Tibial nerve (tissue), 4 donors: ENCODE results near the gene MAP3K7CL. TPM values are rescaled to one million over a fixed set of nuclear protein-coding genes. Genes with fewer than 3 reads are reported as not detected.

Source experiments
- DNase-seq, 2 donors: peaks; one replicate each; pipeline ENCODE4 v3.0.0-alpha.2; 2019; ENCODE audit warnings: low spot score in 2 of 2
- H3K27ac ChIP-seq, 4 donors: fragments of 200-600 bp; sonication (generic) in 3 of 4; one replicate each; pipeline ENCODE4 v1.5.1; 2017 to 2019; ENCODE audit warnings: mild to moderate bottlenecking in 1 of 4
- H3K27me3 ChIP-seq, 2 donors: fragments of 200-600 bp; sonication (generic) in 1 of 2; one replicate each; pipeline versions ENCODE4 v1.5.1 to v1.6.0; 2017 to 2019
- H3K36me3 ChIP-seq, 3 donors: fragments of 200-600 bp; sonication (generic); one replicate each; pipeline ENCODE4 v1.5.1; 2018 to 2019
- H3K4me1 ChIP-seq, 4 donors: fragments of 200-600 bp; sonication (generic) in 3 of 4; one replicate each; pipeline ENCODE4 v1.5.1; 2017 to 2019
- H3K4me3 ChIP-seq, 4 donors: fragments of 200-600 bp; sonication (generic) in 3 of 4; one replicate each; pipeline ENCODE4 v1.5.1; 2017 to 2019; ENCODE audit warnings: mild to moderate bottlenecking in 1 of 4, moderate library complexity in 1 of 4
- H3K9me3 ChIP-seq, 4 donors: fragments of 200-600 bp; sonication (generic) in 3 of 4; one replicate each; pipeline ENCODE4 v1.5.1; 2017 to 2019
- CTCF ChIP-seq, 5 experiments: fragments of 200-600 bp in 3 of 5; fragments of 450-650 bp in 2 of 5; sonication (generic) in 3 of 5; IDR thresholded peaks; one replicate each; pipeline ENCODE4 v1.5.1; 2016 to 2019; ENCODE audit warnings: antibody characterized with exemption in 5 of 5, mild to moderate bottlenecking in 3 of 5, moderate library complexity in 2 of 5
- EP300 ChIP-seq, 2 donors: sonication (generic); formaldehyde crosslinking; IDR thresholded peaks; one replicate each; pipeline ENCODE4 v1.6.1; 2017; ENCODE audit warnings: antibody characterized with exemption in 2 of 2, mild to moderate bottlenecking in 1 of 2
- POLR2A ChIP-seq, 2 donors: fragments of 450-650 bp; IDR thresholded peaks; one replicate each; pipeline ENCODE4 v1.6.1; 2017; ENCODE audit warnings: antibody characterized with exemption in 2 of 2, mild to moderate bottlenecking in 2 of 2, moderate library complexity in 2 of 2
- WGBS, 2 donors: methylation state at CpG; one replicate each; pipeline ENCODE4 v1.1.5; 2018; 5-methylcytosine and 5-hydroxymethylcytosine counted together
- total RNA-seq, 4 donors: library from RNA; depleted of rRNA; stranded (reverse); fragments of >200 nt; gene quantifications; one replicate each; pipeline ENCODE4 v1.1.0, GENCODE V29; 2016

The MAP3K7CL gene
- total RNA-seq, 4 donors from 2014 or later: 2.8 to 9.2 (median 5.4) TPM

GRCh38 chr21:29201186-29201585 is 70.7 kb downstream of the MAP3K7CL start:
- Histone ChIP-seq H3K27ac (no peak overlapping the region), H3K4me1 (peaks cover 0 to 10% (median 5%) of the 10 kb centered on the region in 4 donors), H3K4me3 (no peak overlapping the region), H3K36me3 (no peaks in the 10 kb centered on the region), H3K9me3 (peaks cover 0 to 22% (median 2%) of the 10 kb centered on the region in 4 donors), H3K27me3 (no peaks in the 10 kb centered on the region)
- DNase-seq: no peak
- TF ChIP-seq EP300 (IDR thresholded peaks at IDR 0.05) (no peak), CTCF (IDR thresholded peaks at IDR 0.05) (no peak), POLR2A (IDR thresholded peaks at IDR 0.05) (no peak)

GRCh38 chr21:29205009-29205408 is 74.6 kb downstream of the MAP3K7CL start:
- peaks cover 0 to 27% (median 8%) of the 10 kb centered on the region in 4 donors for H3K4me1 ChIP-seq
- H3K27me3 ChIP-seq: no peaks in the 10 kb centered on the region
- WGBS, 2 donors: 97% methylated on average over 5 of the region's 5 CpGs
- H3K9me3 ChIP-seq: peaks cover 0 to 22% (median 2%) of the 10 kb centered on the region in 4 donors
- DNase-seq: no peak
- no peak overlapping the region for H3K27ac ChIP-seq
- no peak for TF ChIP-seq EP300 (IDR thresholded peaks at IDR 0.05)
- TF ChIP-seq POLR2A (IDR thresholded peaks at IDR 0.05): no peak
- TF ChIP-seq CTCF (IDR thresholded peaks at IDR 0.05): no peak
- no peaks in the 10 kb centered on the region for H3K36me3 ChIP-seq
- H3K4me3 ChIP-seq: no peak overlapping the region

DNA sequence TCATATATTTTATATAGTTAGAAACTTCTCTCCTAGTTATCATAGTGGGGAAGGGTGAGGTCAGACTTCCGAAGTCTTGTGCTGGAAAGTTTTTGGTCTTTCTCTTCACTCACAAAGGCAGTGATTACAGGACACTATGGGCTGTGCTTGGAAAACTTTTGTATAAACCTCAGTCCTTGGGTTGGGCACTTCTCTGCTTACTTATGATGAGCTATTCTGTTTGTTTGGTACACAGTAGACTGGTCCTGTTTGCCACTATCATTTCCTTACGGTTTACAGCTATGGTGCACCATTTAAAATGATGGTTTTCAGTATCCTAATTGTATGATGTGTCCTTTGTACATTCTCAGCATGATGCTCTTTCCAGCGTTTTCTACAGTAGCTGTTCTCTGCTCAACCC is 75.5 kb downstream of the MAP3K7CL start:
- Histone ChIP-seq H3K27me3 (no peaks in the 10 kb centered on the region), H3K4me1 (peaks cover 0 to 29% (median 8%) of the 10 kb centered on the region in 4 donors), H3K4me3 (no peak overlapping the region), H3K9me3 (peaks cover 0 to 14% (median 2%) of the 10 kb centered on the region in 4 donors), H3K27ac (no peak overlapping the region), H3K36me3 (no peaks in the 10 kb centered on the region)
- TF ChIP-seq CTCF (IDR thresholded peaks at IDR 0.05) (no peak), POLR2A (IDR thresholded peaks at IDR 0.05) (no peak), EP300 (IDR thresholded peaks at IDR 0.05) (no peak)
- 74 to 75% methylated on average over 3 of the region's 3 CpGs for WGBS, 2 donors
- DNase-seq: no peak

- Histone ChIP-seq H3K4me1 (peaks cover 0 to 29% (median 8%) of the 10 kb centered on the region in 4 donors), H3K4me3 (no peak overlapping the region), H3K27ac (no peak overlapping the region), H3K27me3 (no peaks in the 10 kb centered on the region), H3K9me3 (peaks cover 0 to 9% (median 2%) of the 10 kb centered on the region in 4 donors), H3K36me3 (no peaks in the 10 kb centered on the region)
- DNase-seq: no peak
- TF ChIP-seq CTCF (IDR thresholded peaks at IDR 0.05) (no peak), EP300 (IDR thresholded peaks at IDR 0.05) (no peak), POLR2A (IDR thresholded peaks at IDR 0.05) (no peak)
- WGBS, 2 donors: 84 to 91% methylated on average over 4 of the region's 4 CpGs
These were observed 76.0 kb downstream of the MAP3K7CL start for GRCh38 chr21:29206445-29206844.

DNA sequence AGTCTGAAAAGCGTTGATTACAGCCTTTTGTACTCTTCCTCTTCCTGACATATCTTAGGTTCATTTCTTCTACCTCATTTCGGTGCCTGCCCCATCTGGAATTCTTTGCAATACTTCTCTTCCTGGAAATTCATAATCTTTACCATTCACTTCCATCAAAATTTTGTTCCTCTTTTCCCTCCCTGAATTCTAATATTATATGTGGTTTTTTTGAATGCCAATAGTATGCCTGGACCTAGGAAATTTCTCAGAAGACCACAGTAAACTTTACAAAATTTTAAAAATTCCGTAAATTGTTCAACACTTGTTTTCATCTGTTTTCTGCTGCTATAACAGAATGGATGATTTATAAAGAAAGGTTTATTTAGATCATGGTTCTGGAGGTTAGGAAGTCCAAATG is 76.8 kb downstream of the MAP3K7CL start:
- no peak for TF ChIP-seq EP300 (IDR thresholded peaks at IDR 0.05)
- no peak for TF ChIP-seq POLR2A (IDR thresholded peaks at IDR 0.05)
- TF ChIP-seq CTCF (IDR thresholded peaks at IDR 0.05): no peak
- no peaks in the 10 kb centered on the region for H3K36me3 ChIP-seq
- no peaks in the 10 kb centered on the region for H3K27me3 ChIP-seq
- peaks cover 0 to 29% (median 8%) of the 10 kb centered on the region in 4 donors for H3K4me1 ChIP-seq
- peaks cover 0 to 2% (median under 1%) of the 10 kb centered on the region in 4 donors for H3K9me3 ChIP-seq
- WGBS, 2 donors: 83 to 84% methylated on average over 3 of the region's 3 CpGs
- H3K27ac ChIP-seq: peak overlapping the region in 1 of 4 donors; percentile 85
- H3K4me3 ChIP-seq: no peak overlapping the region
- no peak for DNase-seq
